HG03175 (cell line): ENCODE results near the gene ITGA8.
"Not testable (repeated sequence)": the region's sequence is repeated elsewhere in the genome, so short reads cannot be mapped to it uniquely, and the experiment has no call there.

Experiments
- ATAC-seq: cut with Tn5 transposase; IDR thresholded peaks from one replicate; pipeline ENCODE4 v1.9.1; 2021; ENCODE audit warnings: mild to moderate bottlenecking, moderate library complexity; ENCODE audit not compliant: unreplicated experiment

ITGA8 gene

GRCh38 chr10:15562578-15562977 is 157.1 kb downstream of the ITGA8 start:
- no peak for ATAC-seq

- no peak for ATAC-seq
Measured at GRCh38 chr10:15562116-15562515, 157.6 kb downstream of the ITGA8 start.

- no peak for ATAC-seq
Measured at GRCh38 chr10:15558136-15558535, 161.6 kb downstream of the ITGA8 start.

GRCh38 chr10:15557168-15557567 is 162.6 kb downstream of the ITGA8 start:
- ATAC-seq = not testable (repeated sequence)

- ATAC-seq = no peak
Measured at GRCh38 chr10:15550950-15551349, 168.8 kb downstream of the ITGA8 start.

GRCh38 chr10:15548331-15548730 is 171.4 kb downstream of the ITGA8 start:
- ATAC-seq = no peak

GRCh38 chr10:15546606-15547005 is 173.1 kb downstream of the ITGA8 start:
- no peak for ATAC-seq

- no peak for ATAC-seq
Measured at GRCh38 chr10:15545884-15546283, 173.8 kb downstream of the ITGA8 start.

- no peak for ATAC-seq
Measured at GRCh38 chr10:15545266-15545665, 174.5 kb downstream of the ITGA8 start.

- ATAC-seq = no peak
Measured at GRCh38 chr10:15543994-15544393, 175.7 kb downstream of the ITGA8 start.

GRCh38 chr10:15542817-15543216 is 176.9 kb downstream of the ITGA8 start:
- no peak for ATAC-seq

GRCh38 chr10:15541376-15541775 is 178.3 kb downstream of the ITGA8 start:
- no peak for ATAC-seq

- ATAC-seq = no peak
Measured at GRCh38 chr10:15540727-15541126, 179.0 kb downstream of the ITGA8 start.

- no peak for ATAC-seq
Measured at GRCh38 chr10:15539262-15539661, 180.5 kb downstream of the ITGA8 start.

GRCh38 chr10:15534928-15535538 is 184.7 kb downstream of the ITGA8 start:
- not testable (repeated sequence) for ATAC-seq

GRCh38 chr10:15531927-15532722 is 187.6 kb downstream of the ITGA8 start:
- ATAC-seq = no peak

GRCh38 chr10:15528859-15529239 is 190.9 kb downstream of the ITGA8 start:
- no peak for ATAC-seq

- ATAC-seq = no peak
Measured at GRCh38 chr10:15526754-15527153, 193.0 kb downstream of the ITGA8 start.

GRCh38 chr10:15521328-15521903 is 198.3 kb downstream of the ITGA8 start:
- ATAC-seq = no peak

GRCh38 chr10:15518250-15518649 is 201.5 kb downstream of the ITGA8 start:
- no peak for ATAC-seq

GRCh38 chr10:15516256-15517085 is 203.3 kb downstream of the ITGA8 start:
- no peak for ATAC-seq
